ENCODE measurements around the gene INVS.

GRCh38 chr9:100086097-100086635, 12.9 kb upstream of the INVS start:
- TF ChIP-seq CTCF (IDR thresholded peaks at IDR 0.05 in 2 of 3, conservative IDR thresholded peaks at IDR 0.05 in 1 of 3; ENCODE audit: borderline replicate concordance in 1 of 3, insufficient read depth in 1 of 3, low read depth in 2 of 3, low read length in 2 of 3) (no peak), ZNF274 (IDR thresholded peaks at IDR 0.05; ENCODE audit: low read depth, low read length) (no peak), EGR1 (IDR thresholded peaks at IDR 0.05; ENCODE audit: low read depth) (no peak), POLR2AphosphoS5 (IDR thresholded peaks at IDR 0.05; ENCODE audit: low read depth, low read length) (no peak), CBX3 (IDR thresholded peaks at IDR 0.05; ENCODE audit: low read depth) (no peak), EZH2phosphoT487 (IDR thresholded peaks at IDR 0.05; ENCODE audit: borderline replicate concordance) (no peak), JUND (IDR thresholded peaks at IDR 0.05) (no peak)

All from HCT116 (cell line).